ENCODE results near the gene HSPA5.

DNA sequence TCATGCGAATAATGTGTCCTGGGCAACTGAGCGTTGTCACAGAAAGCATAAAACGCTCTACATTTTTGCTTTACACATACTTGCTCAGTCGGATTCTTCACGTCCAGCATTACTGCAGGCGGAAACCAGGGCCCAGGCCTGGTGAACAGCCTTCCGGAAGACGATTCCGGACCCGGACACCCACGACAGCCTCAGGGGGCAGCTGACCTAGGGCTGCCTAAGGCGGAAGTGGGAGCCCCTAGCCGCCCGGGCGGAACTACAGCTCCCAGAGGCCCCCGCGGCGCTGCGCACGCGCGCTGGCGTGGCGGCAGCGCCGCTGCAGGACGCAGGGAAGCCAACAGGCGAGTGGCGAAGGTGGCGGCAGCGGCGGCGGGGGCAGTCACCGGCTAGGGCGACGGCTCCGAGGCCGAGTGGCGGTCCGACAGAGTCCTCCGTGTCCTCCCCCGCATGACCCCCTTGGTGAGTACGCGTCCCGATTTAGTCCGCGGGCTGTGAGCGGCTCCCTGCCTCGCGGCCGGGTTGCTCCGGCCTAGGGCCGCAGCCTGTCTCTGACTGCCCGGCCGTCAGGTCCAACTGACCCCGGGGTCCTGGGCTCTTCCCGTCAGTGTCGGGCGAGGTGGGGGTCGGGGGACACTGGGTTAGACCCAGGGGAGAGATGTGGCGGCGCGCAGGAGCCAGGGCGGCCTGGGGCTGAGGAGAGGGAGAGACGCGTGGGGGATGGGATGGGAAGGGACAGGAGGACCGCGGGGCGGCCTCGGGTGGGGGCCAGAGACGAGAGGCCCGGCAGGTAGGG is 20.6 kb upstream of the HSPA5 start, which contains the start of gene GAPVD1:
- TF ChIP-seq, protein P1, sequence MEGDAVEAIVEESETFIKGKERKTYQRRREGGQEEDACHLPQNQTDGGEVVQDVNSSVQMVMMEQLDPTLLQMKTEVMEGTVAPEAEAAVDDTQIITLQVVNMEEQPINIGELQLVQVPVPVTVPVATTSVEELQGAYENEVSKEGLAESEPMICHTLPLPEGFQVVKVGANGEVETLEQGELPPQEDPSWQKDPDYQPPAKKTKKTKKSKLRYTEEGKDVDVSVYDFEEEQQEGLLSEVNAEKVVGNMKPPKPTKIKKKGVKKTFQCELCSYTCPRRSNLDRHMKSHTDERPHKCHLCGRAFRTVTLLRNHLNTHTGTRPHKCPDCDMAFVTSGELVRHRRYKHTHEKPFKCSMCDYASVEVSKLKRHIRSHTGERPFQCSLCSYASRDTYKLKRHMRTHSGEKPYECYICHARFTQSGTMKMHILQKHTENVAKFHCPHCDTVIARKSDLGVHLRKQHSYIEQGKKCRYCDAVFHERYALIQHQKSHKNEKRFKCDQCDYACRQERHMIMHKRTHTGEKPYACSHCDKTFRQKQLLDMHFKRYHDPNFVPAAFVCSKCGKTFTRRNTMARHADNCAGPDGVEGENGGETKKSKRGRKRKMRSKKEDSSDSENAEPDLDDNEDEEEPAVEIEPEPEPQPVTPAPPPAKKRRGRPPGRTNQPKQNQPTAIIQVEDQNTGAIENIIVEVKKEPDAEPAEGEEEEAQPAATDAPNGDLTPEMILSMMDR (IDR thresholded peaks at IDR 0.05) = peak in 5 of 6 experiments; percentile 53 to 81 (median 72)
- TF ChIP-seq POLR2A (IDR thresholded peaks at IDR 0.05) (peak in 3 of 4 donors; percentile 61 to 88 (median 83)), POLR2AphosphoS5 (IDR thresholded peaks at IDR 0.05) (peak; percentile 78 to 85)
